PFSK-1 (cell line): ENCODE data around the gene PTPDC1.

Source experiments
- FOXP2 ChIP-seq: optimal IDR thresholded peaks from 2 replicates; pipeline ENCODE3; 2011; ENCODE audit warnings: borderline replicate concordance, control low read depth, inconsistent platforms; ENCODE audit not compliant: insufficient read depth; ENCODE audit errors: extremely low read length, extremely low read depth
- POLR2AphosphoS5 ChIP-seq: IDR thresholded peaks from 2 replicates; pipeline ENCODE4 v1.6.1; 2012; ENCODE audit warnings: low read depth, mild to moderate bottlenecking, control low read depth, low read length, moderate library complexity
- REST ChIP-seq, 2 experiments: IDR thresholded peaks; 2 replicates each; pipeline versions ENCODE4 v1.6.1 to v1.8.0; 2011 to 2012; ENCODE audit warnings: low read depth in 2 of 2, low read length in 2 of 2, control low read depth in 1 of 2, inconsistent platforms in 1 of 2, mild to moderate bottlenecking in 1 of 2, moderate library complexity in 1 of 2; ENCODE audit not compliant: insufficient read depth in 1 of 2
- SIN3A ChIP-seq: IDR thresholded peaks from 2 replicates; pipeline ENCODE4 v1.6.1; 2012; ENCODE audit warnings: mild to moderate bottlenecking, low read length, moderate library complexity, borderline replicate concordance; ENCODE audit not compliant: insufficient read depth
- TAF1 ChIP-seq: IDR thresholded peaks from 2 replicates; pipeline ENCODE4 v1.6.1; 2012; ENCODE audit warnings: low read length, control low read depth, borderline replicate concordance; ENCODE audit not compliant: insufficient read depth

PTPDC1 gene

GRCh38 chr9:94110821-94111252, 26.6 kb downstream of the PTPDC1 start:
- TF ChIP-seq POLR2AphosphoS5 (no peak), REST (IDR thresholded peaks at IDR 0.05; ENCODE audit: insufficient read depth in 1 of 2, low read depth in 2 of 2, low read length in 2 of 2) (no peak)

- TF ChIP-seq POLR2AphosphoS5, result no peak
- TF ChIP-seq SIN3A, result no peak
- TF ChIP-seq TAF1, result no peak
- TF ChIP-seq FOXP2, result no peak
- TF ChIP-seq REST (IDR thresholded peaks at IDR 0.05; ENCODE audit: insufficient read depth in 1 of 2, low read depth in 2 of 2, low read length in 2 of 2), result no peak
Measured at GRCh38 chr9:94111446-94111845, 27.2 kb downstream of the PTPDC1 start.

GRCh38 chr9:94112716-94113465, 28.6 kb downstream of the PTPDC1 start:
- TF ChIP-seq REST (IDR thresholded peaks at IDR 0.05; ENCODE audit: insufficient read depth in 1 of 2, low read depth in 2 of 2, low read length in 2 of 2), result no peak
- no peak for TF ChIP-seq SIN3A
- TF ChIP-seq POLR2AphosphoS5, result no peak
- TF ChIP-seq FOXP2, result no peak
- TF ChIP-seq TAF1, result no peak

GRCh38 chr9:94120854-94121376, 36.7 kb downstream of the PTPDC1 start:
- TF ChIP-seq POLR2AphosphoS5 (no peak), TAF1 (no peak), REST (IDR thresholded peaks at IDR 0.05; ENCODE audit: insufficient read depth in 1 of 2, low read depth in 2 of 2, low read length in 2 of 2) (no peak), SIN3A (no peak), FOXP2 (no peak)
